Activated naive CD4-positive, alpha-beta T cell treated with anti-CD3 and anti-CD28 coated beads, Interleukin-2, amount 50 U/mL, for 72 hours (primary cell): ENCODE results near the gene ZNF333. TPM values are rescaled to one million over a fixed set of nuclear protein-coding genes. Genes with fewer than 3 reads are reported as not detected.

Source experiments
- ATAC-seq, 2 donors: fragments of 150-1000 bp; cut with Tn5 transposase; 2 replicates each; pipeline ENCODE4 v1.10.0; 2021; ENCODE audit warnings: mild to moderate bottlenecking in 2 of 2, moderate library complexity in 2 of 2
- DNase-seq, 2 donors: peaks; one replicate each; pipeline ENCODE4 v3.0.0; 2021 to 2022; ENCODE audit warnings: low spot score in 2 of 2
- H3K27ac Mint-ChIP-seq, 2 donors: one replicate each; pipeline ENCODE4 v1.8.0; 2022; ENCODE audit warnings: mild to moderate bottlenecking in 2 of 2, mixed read lengths in 2 of 2
- H3K36me3 Mint-ChIP-seq, 2 donors: one replicate each; pipeline ENCODE4 v1.8.0; 2022; ENCODE audit warnings: mixed read lengths in 2 of 2
- H3K9me3 Mint-ChIP-seq, 2 donors: one replicate each; pipeline ENCODE4 v1.8.0; 2022; ENCODE audit warnings: mixed read lengths in 2 of 2
- total RNA-seq, 2 donors: library from RNA; stranded (reverse); gene quantifications; one replicate each; pipeline ENCODE4 v1.2.3, GENCODE V29; 2022

Gene ZNF333
- 10 to 100 TPM; 12.1 to 49.7 TPM for total RNA-seq

DNA sequence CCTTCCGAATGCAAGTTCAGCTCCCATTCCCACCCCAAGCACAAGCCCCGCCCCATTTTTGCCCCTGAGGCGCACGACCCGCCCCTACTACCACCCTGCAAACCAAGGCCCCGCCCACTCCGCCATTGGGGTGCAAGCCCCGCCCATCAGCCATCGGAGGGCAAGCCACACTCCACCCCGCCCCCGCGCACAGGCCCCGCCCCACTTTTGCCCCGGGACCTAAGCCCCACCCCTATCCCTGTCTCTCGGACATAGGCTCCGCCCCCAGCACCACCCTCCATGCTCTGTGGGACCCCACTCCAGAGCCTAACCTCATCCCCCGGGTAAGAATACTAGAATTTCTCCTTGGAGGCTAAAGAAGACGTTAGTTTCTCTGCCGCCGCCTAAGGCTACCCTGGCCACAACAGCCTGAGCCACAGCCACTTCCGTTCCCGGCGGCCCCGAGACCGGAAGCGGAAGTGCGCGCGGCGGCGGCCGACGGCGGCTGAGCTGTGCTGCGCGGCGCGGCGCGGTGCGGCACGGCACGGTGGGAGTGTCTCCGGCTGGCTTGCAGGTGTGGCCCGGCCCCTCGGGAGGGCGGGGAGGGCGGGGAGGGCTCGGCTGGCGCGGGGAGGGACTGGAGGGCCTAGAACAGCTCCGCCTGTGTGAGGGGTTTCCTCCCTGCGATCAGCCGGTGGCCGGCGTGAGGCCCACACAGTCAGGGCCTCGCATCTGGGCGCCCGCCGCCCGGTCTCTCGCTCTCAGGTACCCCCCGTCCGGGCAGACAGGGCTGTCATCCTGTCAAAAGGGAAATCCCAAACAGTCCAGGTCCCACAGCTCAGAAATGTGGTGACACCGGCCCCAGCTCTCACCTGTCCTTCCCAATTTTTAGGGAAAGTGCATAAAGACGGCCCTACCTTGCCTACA is at the start of gene ZNF333:
ZNF333 (plus strand) TSS at position 451 of the 906 bp plus-strand sequence. CDS start 3,444 bp downstream, outside the sequence.
- no peaks in the 10 kb centered on the region for H3K36me3 Mint-ChIP-seq
- no peaks in the 10 kb centered on the region for H3K9me3 Mint-ChIP-seq
- peak; percentile 95 to 97 for ATAC-seq
- H3K27ac Mint-ChIP-seq = peak within 1 kb of the TSS; percentile 96 to 100
- peak; percentile 94 to 100 for DNase-seq

DNA sequence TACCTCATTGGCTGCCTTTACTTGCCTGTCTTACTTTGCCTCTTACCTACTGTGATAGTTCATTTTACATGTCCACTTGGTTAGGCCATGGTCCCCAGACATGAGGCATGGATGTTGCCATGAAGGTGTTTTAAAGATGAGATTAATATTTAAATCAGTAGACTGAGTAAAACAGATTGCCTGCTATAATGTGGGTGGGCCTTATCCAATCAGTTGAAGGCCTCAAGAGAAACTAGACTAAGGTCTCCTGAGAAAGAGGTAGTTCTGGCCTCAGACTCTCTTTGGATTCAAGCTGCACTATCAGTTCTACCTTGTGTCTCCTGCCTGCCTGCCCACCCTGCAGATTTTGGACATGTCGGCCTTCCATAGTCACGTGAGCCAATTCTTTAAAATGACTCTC is 41.3 kb upstream of the ZNF333 start:
- H3K9me3 Mint-ChIP-seq = peaks cover 5 to 6% of the 10 kb centered on the region in 2 donors
- ATAC-seq = no peak
- H3K27ac Mint-ChIP-seq = no peak overlapping the region

DNA sequence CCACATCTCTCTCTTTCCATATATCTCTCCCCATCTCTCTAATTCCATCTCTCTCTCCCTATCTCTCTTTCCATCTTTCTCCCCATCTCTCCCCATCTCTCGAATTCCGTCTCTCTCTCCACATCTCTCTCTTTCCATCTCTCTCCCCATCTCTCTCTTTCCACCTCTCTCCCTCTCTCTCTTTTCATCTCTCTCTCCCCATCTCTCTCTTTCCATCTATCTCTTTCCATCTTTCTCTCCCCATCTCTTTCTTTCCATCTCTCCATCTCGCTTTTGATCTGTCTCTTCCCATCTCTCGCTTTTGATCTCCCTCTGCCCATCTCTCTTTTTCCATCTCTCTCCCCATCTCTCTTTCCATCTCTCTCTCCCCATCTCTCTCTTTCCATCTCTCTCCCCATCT is 40.8 kb upstream of the ZNF333 start:
- Mint-ChIP-seq H3K36me3 (no peaks in the 10 kb centered on the region), H3K27ac (no peak overlapping the region), H3K9me3 (peaks cover 5 to 6% of the 10 kb centered on the region in 2 donors)
- DNase-seq = no peak
- ATAC-seq = no peak

More for the DNA sequence above, 41.3 kb upstream of the ZNF333 start:
- no peaks in the 10 kb centered on the region for H3K36me3 Mint-ChIP-seq
- no peak for DNase-seq

DNA sequence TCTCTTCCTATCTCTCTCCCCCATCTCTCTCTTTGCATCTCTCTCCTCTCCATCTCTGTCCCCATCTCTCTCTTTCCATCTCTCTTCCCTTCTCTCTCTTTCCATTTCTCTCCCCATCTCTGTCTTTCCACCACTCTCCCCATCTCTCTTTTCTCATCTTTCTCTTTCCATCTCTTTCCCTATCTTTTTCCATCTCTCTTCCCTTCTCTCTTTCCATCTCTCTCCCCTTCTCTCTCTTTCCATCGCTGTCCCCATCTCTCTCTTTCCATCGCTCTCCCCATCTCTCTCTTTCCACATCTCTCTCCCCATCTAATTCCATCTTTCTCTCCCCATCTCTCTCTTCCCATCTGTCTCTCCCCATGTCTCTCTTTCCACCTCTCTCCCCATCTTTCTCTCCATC is 39.7 kb upstream of the ZNF333 start:
- DNase-seq = no peak
- Mint-ChIP-seq H3K36me3 (no peaks in the 10 kb centered on the region), H3K9me3 (peaks cover 5 to 6% of the 10 kb centered on the region in 2 donors), H3K27ac (peak overlapping the region in 1 of 2 donors; percentile 5)
- ATAC-seq = no peak

DNA sequence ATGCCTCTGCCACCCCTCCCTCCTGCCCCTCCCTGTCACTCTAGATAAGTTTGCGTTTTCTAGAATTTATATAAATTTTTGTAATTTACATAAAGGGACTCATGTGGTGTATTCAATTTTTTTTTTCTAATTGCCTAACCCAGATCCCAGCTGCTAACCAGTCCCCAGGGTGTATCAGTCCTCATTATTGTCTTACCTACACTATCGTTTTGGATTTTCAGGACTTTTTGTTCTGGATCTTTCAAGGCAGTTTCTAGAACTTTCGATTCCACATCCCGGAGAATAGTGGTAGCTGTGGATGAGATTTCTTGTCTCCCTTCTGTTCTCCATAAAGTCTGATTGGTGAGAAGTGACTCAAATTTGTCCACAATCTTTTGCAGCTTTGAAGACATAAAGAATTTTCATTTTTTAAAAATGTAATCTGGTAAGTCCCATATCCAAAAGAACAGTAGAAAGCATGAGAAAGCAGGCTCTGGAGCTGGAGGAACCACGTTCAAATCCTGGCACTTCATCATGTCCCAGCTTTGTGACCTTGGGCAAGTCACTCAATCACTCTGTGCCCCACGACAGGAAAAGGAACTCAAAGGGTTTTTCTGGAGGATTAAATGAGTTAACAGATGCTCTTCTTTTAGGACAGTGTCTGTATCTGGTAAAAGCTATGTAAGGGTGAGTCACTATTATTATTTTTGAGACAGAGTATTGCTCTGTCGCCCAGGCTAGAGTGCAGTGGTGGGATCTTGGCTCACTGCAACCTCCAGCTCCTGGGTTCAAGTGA is 34.9 kb upstream of the ZNF333 start:
- H3K9me3 Mint-ChIP-seq = peaks cover 5% of the 10 kb centered on the region in 2 donors
- no peaks in the 10 kb centered on the region for H3K36me3 Mint-ChIP-seq
- ATAC-seq (no peak), DNase-seq (no peak)
- H3K27ac Mint-ChIP-seq = no peak overlapping the region

DNA sequence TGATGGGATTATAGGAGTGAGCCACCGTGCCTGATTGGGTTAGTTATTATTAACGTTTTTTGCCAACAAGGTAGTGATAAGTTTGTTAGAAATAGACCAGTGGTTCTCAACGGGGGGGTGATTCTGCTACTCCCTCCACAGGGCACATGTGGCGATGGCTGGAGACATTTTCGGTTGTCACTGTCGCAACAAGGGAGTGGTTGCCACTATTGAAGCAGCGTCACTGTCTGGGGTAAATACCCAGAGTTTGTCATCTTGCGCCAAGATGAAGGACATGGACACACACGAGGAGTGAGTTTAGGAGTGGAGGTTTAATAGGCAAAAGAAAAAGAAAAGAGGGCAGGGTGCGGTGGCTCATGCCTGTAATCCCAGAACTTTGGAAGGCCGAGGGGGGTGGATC is 34.1 kb upstream of the ZNF333 start:
- Mint-ChIP-seq H3K36me3 (no peaks in the 10 kb centered on the region), H3K9me3 (no peaks in the 10 kb centered on the region), H3K27ac (peak overlapping the region in 1 of 2 donors; percentile 7)
- DNase-seq = no peak
- ATAC-seq = no peak

DNA sequence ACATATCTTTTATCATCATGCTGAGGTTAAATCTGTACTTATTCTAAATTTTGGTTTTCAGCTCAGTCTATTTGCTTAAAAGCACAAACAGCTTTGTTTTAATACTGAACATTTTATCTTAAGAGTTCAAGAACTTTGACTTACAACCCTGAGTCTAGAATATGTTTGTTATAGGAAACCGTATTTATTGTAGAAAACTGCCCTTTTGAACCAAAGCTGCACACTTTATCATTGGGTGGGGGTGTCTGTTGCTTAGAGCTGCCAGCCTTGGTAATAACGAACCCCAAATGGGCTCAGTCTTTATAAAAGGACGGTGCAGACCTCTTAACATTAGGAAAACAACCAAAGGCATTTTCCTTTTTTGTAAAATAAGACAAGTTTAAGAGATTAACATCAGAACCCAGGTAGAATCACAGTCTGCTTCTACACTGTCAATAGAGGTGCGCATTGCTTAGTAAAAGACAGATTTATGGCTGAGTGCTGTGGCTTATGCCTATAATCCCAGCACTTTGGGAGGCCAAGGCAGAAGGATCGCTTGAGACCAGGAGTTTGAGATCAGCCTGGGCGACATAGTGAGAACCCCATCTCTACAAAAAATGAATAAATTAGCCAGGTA is 29.9 kb upstream of the ZNF333 start:
- H3K36me3 Mint-ChIP-seq = no peaks in the 10 kb centered on the region
- no peak for DNase-seq
- no peak for ATAC-seq
- H3K27ac Mint-ChIP-seq = no peak overlapping the region
- H3K9me3 Mint-ChIP-seq = no peaks in the 10 kb centered on the region

DNA sequence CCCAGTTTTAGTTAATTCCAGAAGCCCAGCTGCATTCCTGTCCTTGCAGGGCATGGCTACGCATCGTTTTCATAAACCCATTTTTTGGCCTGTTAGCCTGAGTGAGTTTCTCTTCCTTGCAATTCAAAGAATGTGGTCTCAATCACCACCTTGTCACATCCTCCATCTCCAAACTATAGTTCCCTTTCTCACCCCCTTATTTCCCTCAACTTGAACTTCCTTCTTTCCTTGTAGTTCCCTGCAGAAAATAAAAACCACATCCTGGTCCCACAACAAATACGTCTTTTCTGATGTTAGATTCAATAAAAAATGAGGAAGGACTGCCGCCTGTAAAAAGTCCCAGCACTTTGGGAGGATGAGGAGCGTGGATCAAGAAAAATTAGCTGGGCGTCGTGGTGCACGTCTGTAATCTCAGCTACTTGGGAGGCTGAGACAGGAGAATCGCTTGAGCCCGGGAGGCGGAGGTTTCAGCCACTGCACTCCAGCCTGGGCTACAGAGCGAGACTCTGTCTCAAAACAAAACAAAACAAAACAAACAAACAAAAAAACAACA is 28.4 kb upstream of the ZNF333 start:
- Mint-ChIP-seq H3K36me3 (no peaks in the 10 kb centered on the region), H3K9me3 (no peaks in the 10 kb centered on the region), H3K27ac (no peak overlapping the region)
- DNase-seq = no peak
- ATAC-seq = no peak

DNA sequence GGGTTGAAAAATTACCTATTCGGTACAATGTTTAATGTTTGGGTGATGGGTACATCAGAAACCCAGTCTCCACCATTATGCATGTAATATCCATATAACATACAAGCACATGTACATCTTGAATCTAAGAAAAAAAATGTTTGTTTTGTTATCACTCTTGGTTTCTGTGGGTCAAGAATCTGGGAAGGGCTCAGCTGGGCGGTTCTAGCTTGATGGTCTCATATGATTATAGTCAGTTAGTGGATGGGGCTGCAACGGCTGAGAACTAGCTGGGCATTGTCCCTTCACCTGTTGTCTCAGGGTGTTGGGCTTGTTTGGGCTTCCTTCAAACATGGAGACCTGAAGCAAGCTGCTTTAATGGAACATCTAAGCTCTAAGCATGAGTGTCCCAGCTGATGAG is 19.9 kb upstream of the ZNF333 start:
- H3K27ac Mint-ChIP-seq = no peak overlapping the region
- no peaks in the 10 kb centered on the region for H3K36me3 Mint-ChIP-seq
- ATAC-seq (no peak), DNase-seq (no peak)
- H3K9me3 Mint-ChIP-seq = peaks cover 0 to 8% of the 10 kb centered on the region in 2 donors

DNA sequence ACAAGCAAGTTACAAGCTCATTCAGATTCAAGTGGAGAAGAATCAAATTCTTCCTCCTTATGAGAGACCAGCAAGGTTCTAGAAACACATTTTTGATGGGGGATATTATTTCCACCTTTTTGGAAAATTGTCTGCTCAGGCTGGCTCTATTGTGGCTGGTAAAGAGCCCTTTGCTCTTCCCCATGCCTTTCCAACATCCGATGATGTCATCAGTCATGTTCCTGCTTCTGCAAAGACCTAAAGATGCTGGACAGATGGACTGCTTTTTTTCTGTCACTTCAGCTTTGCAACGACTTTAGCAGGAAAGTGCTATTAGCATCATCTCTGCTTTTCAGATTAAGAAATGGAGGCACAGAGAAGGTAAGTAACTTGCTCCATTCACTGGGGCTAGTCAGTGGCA is 19.4 kb upstream of the ZNF333 start:
- DNase-seq = no peak
- Mint-ChIP-seq H3K36me3 (no peaks in the 10 kb centered on the region), H3K27ac (no peak overlapping the region), H3K9me3 (peaks cover 0 to 8% of the 10 kb centered on the region in 2 donors)
- ATAC-seq = no peak

DNA sequence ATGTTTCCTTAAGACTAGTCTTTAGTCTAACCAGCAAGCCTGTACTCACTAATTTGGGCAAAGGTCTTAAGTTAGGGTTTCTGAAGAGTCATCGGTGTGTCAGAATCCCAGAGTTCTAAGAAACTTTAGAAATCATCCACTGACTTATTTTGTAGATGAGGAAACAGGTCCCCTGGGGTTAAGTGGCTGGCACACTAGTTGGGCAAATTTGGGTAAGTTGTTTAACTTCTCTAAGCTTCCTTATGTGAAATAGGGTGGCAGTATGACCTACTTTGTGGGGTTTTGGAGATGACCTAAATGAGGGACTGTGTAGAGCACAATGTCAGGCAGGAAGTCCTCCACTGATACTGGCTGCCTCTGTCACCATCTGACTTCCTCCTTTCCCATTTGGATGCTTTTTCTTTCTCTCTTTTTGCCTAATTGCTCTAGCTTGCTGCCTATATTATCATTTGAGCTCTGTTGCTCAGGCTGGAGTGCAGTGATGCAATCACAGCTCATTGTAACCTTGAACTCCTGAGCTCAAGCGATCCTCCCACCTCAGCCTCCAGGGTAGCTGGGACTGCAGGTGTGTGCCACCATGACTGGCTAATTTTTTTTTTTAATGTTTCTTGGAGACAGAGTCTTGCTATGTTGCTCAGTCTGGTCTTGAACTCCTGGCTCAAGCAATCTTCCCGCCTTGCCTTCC is 17.5 kb upstream of the ZNF333 start:
- DNase-seq (no peak), ATAC-seq (no peak)
- Mint-ChIP-seq H3K36me3 (no peaks in the 10 kb centered on the region), H3K9me3 (peaks cover 0 to 5% of the 10 kb centered on the region in 2 donors), H3K27ac (no peak overlapping the region)

DNA sequence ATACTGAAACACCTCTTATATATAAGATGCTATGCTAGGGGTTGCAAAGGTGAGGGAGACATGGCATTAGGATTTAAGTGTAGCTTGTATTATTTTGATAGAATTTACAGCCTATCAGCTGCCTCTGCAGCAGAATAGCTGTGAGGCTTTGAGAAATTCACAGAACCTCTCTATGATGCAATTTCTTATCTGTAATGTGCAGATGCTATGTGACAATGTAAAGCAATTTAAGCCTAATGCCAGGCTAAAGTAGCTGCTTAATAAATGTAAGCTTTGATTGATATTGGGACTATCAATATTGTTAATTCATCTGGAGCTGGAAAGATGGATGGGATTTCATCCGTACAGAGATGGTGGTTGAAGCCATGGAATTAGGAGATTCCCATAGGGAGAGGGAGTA is 16.8 kb upstream of the ZNF333 start:
- no peak overlapping the region for H3K27ac Mint-ChIP-seq
- DNase-seq = no peak
- no peak for ATAC-seq
- peaks cover 0 to 5% of the 10 kb centered on the region in 2 donors for H3K9me3 Mint-ChIP-seq
- no peaks in the 10 kb centered on the region for H3K36me3 Mint-ChIP-seq

DNA sequence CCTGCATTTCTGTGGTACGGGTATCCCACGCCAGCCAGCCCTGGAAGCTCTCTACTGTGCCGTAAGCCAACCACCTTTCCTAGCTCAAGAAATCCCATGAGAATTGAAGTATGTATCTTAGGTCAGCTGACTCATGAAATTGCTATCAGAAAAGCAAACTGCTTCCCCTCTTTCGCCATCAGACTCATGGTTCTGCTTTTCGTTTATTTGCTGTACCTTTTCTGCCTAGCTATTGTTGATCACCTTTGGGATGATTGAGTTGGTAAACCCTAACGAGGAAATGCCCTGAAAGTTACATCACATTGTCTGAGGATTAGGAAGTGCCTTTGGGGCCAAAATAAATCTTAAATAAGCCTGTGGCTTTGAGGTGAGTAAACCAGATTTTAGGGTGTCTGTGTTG is 15.1 kb upstream of the ZNF333 start, which contains the start of gene ADGRE3:
ADGRE3 (minus strand) TSS at position 81 of the 400 bp plus-strand sequence; CDS start at position 7, 74 bp downstream.
- ATAC-seq = no peak

DNA sequence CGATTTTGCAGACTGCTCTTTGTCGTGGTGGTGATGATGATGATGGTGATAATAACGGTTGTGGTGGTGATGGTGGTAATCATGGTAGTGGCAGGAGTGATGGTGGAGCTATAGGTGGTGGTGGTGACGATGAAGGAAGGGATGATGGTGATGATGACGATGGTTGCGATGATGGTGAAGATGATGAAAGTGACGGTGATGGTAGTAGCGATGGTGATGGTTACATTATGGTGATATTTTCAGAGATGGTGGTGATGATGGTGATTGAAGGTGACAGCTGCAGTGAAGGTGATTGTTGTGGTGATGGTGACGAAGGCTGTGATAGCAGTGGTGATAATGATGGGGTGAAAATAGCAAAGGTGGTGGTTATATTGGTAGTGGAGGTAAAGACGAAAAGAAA is 13.1 kb upstream of the ZNF333 start:
- Mint-ChIP-seq H3K27ac (no peak overlapping the region), H3K36me3 (no peaks in the 10 kb centered on the region), H3K9me3 (no peaks in the 10 kb centered on the region)
- DNase-seq = no peak
- ATAC-seq = no peak

More for the DNA sequence above, 15.1 kb upstream of the ZNF333 start, which contains the start of gene ADGRE3:
- Mint-ChIP-seq H3K9me3 (no peaks in the 10 kb centered on the region), H3K36me3 (no peaks in the 10 kb centered on the region), H3K27ac (no peak within 1 kb of the TSS)
- no peak for DNase-seq

DNA sequence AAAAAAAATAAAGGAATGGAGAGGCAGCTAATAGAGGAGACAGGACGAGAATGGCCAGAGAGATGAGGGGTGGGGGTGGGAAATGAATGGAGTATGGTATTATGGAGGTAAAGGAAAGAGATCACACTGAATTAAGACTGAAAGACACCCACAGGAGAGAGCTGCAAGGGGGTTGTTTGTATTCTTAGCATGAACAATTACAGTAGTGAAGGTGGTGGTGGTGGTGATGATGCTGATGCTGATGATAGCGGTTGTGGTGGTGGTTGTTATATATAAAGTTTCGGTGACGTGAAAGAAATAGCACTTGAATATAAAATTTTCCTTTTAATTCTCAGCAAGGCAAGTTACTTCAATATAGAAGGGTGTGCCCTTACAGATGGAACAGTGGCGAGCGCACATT is 12.4 kb upstream of the ZNF333 start:
- ATAC-seq = no peak
- Mint-ChIP-seq H3K9me3 (no peaks in the 10 kb centered on the region), H3K36me3 (no peaks in the 10 kb centered on the region), H3K27ac (no peak overlapping the region)
- no peak for DNase-seq

DNA sequence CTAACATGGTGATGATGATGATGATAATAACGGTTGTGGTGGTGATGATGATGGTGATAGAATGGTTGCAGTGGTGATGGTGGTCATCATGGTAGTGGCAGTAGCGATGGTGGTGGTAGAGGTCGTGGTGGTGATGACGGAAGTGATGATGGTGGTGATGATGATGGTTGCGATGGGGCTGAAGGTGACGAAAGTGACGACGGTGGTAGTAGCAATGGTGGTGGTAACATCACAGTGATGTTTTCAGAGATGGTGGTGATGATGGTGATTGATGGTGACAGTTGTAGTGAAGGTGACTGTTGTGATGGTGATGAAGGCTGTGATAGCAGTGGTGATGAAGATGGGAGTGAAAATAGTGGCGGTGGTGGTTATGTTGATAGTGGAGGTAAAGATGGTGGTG is 11.6 kb upstream of the ZNF333 start:
- DNase-seq = no peak
- no peak overlapping the region for H3K27ac Mint-ChIP-seq
- no peaks in the 10 kb centered on the region for H3K36me3 Mint-ChIP-seq
- H3K9me3 Mint-ChIP-seq = no peaks in the 10 kb centered on the region
- ATAC-seq = no peak
